Prostate gland (tissue), 2 donors: ENCODE results near the gene DCTD. TPM values are rescaled to one million over a fixed set of nuclear protein-coding genes. Genes with fewer than 3 reads are reported as not detected.

ENCODE experiments used
- DNase-seq: peaks from one replicate; pipeline ENCODE4 v3.0.0-alpha.2; 2019; ENCODE audit warnings: low spot score
- H3K27ac ChIP-seq, 2 donors: fragments of 200-600 bp; sonication (generic); 2 replicates each; pipeline ENCODE4 v1.5.1; 2017 to 2019
- H3K27me3 ChIP-seq: fragments of 200-600 bp; sonication (generic); replicated peaks from 2 replicates; pipeline ENCODE4 v1.5.1; 2019; ENCODE audit not compliant: insufficient read depth
- H3K36me3 ChIP-seq, 2 donors: fragments of 200-600 bp; sonication (generic); 1 replicate in 1 of 2; 2 replicates in 1 of 2; pipeline versions ENCODE4 v1.5.1 to v1.8.1; 2017 to 2019
- H3K4me1 ChIP-seq: fragments of 200-600 bp; sonication (generic); replicated peaks from 2 replicates; pipeline ENCODE4 v1.5.1; 2019
- H3K4me3 ChIP-seq, 2 donors: fragments of 200-600 bp; sonication (generic); 2 replicates each; pipeline ENCODE4 v1.5.1; 2017 to 2019
- H3K9me3 ChIP-seq: fragments of 200-600 bp; sonication (generic); 2 replicates; pipeline ENCODE4 v1.5.1; 2017
- POLR2A ChIP-seq: fragments of 450-650 bp; IDR thresholded peaks from one replicate; pipeline ENCODE4 v1.6.1; 2016; ENCODE audit warnings: antibody characterized with exemption, mild to moderate bottlenecking
- POLR2AphosphoS5 ChIP-seq: sonication (generic); formaldehyde crosslinking; IDR thresholded peaks from one replicate; pipeline ENCODE4 v1.6.1; 2017; ENCODE audit warnings: antibody characterized with exemption
- WGBS: methylation state at CpG from one replicate; pipeline ENCODE4 v1.1.5; 2018; 5-methylcytosine and 5-hydroxymethylcytosine counted together
- intact Hi-C: fragments of 100-400 bp; cut with DNase I; formaldehyde crosslinking; loops from one replicate; pipeline ENCODE4 v1.14.2; 2022
- total RNA-seq, 2 donors: library from RNA; depleted of rRNA; stranded (reverse); fragments of >200 nt; gene quantifications; one replicate each; pipeline ENCODE4 v1.1.0, GENCODE V29; 2016
- TF ChIP-seq, protein P1 (sequence below), 4 experiments: fragments of 200-600 bp in 2 of 4; fragments of 450-650 bp in 2 of 4; sonication (generic) in 2 of 4; IDR thresholded peaks; 1 replicate in 3 of 4; 2 replicates in 1 of 4; pipeline ENCODE4 v1.5.1; 2016 to 2019; ENCODE audit warnings: antibody characterized with exemption in 4 of 4, mild to moderate bottlenecking in 2 of 4, moderate library complexity in 2 of 4

DCTD gene
- total RNA-seq, 2 donors from 2014 or later: 62.3 to 69.5 TPM

- DNase-seq: no peak
- peaks cover 0 to 6% of the 10 kb centered on the region in 2 donors for H3K36me3 ChIP-seq
Observed at GRCh38 chr4:182886205-182886604, 31.0 kb downstream of the DCTD start.

DNA sequence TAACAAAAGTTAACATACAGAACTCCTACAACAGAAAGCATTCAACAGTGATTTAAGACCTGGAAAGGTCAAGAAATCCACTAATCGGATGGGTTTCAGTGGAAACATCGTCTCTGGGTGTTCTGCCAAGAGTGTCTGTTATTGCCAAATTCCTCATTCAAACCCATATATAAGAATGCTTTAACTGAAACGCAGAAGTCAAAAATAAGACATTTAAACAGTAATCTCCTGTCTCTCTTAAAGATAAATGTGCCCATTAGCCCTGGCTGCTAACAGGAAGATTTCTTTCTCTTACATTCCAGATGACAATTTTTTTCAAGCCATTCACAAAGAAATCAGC lies 31.5 kb downstream of the DCTD start:
- Histone ChIP-seq H3K4me3 (no peak overlapping the region), H3K9me3 (no peaks in the 10 kb centered on the region), H3K36me3 (peaks cover 0 to 1% of the 10 kb centered on the region in 2 donors), H3K27me3 (no peaks in the 10 kb centered on the region), H3K4me1 (no peaks in the 10 kb centered on the region), H3K27ac (no peak overlapping the region)
- DNase-seq: no peak
- intact Hi-C loops: no loop called here
- TF ChIP-seq, protein P1, sequence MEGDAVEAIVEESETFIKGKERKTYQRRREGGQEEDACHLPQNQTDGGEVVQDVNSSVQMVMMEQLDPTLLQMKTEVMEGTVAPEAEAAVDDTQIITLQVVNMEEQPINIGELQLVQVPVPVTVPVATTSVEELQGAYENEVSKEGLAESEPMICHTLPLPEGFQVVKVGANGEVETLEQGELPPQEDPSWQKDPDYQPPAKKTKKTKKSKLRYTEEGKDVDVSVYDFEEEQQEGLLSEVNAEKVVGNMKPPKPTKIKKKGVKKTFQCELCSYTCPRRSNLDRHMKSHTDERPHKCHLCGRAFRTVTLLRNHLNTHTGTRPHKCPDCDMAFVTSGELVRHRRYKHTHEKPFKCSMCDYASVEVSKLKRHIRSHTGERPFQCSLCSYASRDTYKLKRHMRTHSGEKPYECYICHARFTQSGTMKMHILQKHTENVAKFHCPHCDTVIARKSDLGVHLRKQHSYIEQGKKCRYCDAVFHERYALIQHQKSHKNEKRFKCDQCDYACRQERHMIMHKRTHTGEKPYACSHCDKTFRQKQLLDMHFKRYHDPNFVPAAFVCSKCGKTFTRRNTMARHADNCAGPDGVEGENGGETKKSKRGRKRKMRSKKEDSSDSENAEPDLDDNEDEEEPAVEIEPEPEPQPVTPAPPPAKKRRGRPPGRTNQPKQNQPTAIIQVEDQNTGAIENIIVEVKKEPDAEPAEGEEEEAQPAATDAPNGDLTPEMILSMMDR (IDR thresholded peaks at IDR 0.05): no peak
- TF ChIP-seq POLR2A (no peak), POLR2AphosphoS5 (no peak)
- WGBS: 8% methylated on average over 3 of the region's 3 CpGs

More at GRCh38 chr4:182886205-182886604, 31.0 kb downstream of the DCTD start:
- WGBS: 70% methylated on average over 6 of the region's 6 CpGs
- Histone ChIP-seq H3K27ac (no peak overlapping the region), H3K9me3 (no peaks in the 10 kb centered on the region), H3K4me3 (no peak overlapping the region), H3K4me1 (no peaks in the 10 kb centered on the region), H3K27me3 (no peaks in the 10 kb centered on the region)
- TF ChIP-seq POLR2AphosphoS5 (no peak), POLR2A (no peak)
- TF ChIP-seq, protein P1 (IDR thresholded peaks at IDR 0.05): no peak
- intact Hi-C loops: no loop called here

GRCh38 chr4:182885022-182885737 lies 32.0 kb downstream of the DCTD start:
- no peak overlapping the region for H3K27ac ChIP-seq
- no peak for DNase-seq
- 87% methylated on average over 3 of the region's 3 CpGs for WGBS

DNA sequence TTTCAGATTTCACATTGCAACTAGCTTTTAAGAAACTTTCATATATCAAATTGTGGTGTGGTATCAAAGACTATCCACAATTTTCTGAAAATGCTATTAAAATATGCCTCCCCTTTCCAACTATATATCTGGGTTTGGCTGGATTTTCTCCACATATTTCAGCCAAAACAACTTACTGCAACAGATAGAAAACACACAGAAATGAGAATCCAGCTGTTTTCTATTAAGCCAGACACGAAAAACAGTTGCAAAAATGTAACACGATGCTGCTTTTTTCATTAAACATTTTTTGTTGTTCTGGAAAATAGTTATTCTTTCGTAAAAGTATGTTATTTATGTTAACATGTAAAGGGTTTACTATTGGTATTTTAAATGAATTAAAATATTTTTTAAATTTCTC lies 33.1 kb downstream of the DCTD start:
- Histone ChIP-seq H3K9me3 (no peaks in the 10 kb centered on the region), H3K27me3 (no peaks in the 10 kb centered on the region), H3K36me3 (no peaks in the 10 kb centered on the region), H3K27ac (no peak overlapping the region), H3K4me3 (no peak overlapping the region), H3K4me1 (no peaks in the 10 kb centered on the region)
- no peak for TF ChIP-seq POLR2A
- TF ChIP-seq, protein P1 (IDR thresholded peaks at IDR 0.05): no peak
- no peak for TF ChIP-seq POLR2AphosphoS5
- no peak for DNase-seq
- intact Hi-C loops: no loop called here
- WGBS: 87% methylated on average over 3 of the region's 3 CpGs

More at GRCh38 chr4:182885022-182885737, 32.0 kb downstream of the DCTD start:
- no peaks in the 10 kb centered on the region for H3K9me3 ChIP-seq
- no peaks in the 10 kb centered on the region for H3K27me3 ChIP-seq
- TF ChIP-seq, protein P1 (IDR thresholded peaks at IDR 0.05): no peak
- TF ChIP-seq POLR2AphosphoS5 (no peak), POLR2A (no peak)
- no peak overlapping the region for H3K4me3 ChIP-seq
- intact Hi-C loops: no loop called here
- H3K36me3 ChIP-seq: no peaks in the 10 kb centered on the region
- H3K4me1 ChIP-seq: no peaks in the 10 kb centered on the region

GRCh38 chr4:182883351-182883750 lies 33.8 kb downstream of the DCTD start:
- 97% methylated on average over 8 of the region's 8 CpGs for WGBS
- Histone ChIP-seq H3K36me3 (no peaks in the 10 kb centered on the region), H3K9me3 (no peaks in the 10 kb centered on the region), H3K27ac (no peak overlapping the region), H3K4me3 (no peak overlapping the region), H3K4me1 (no peaks in the 10 kb centered on the region), H3K27me3 (no peaks in the 10 kb centered on the region)
- TF ChIP-seq POLR2A (no peak), POLR2AphosphoS5 (no peak)
- DNase-seq: no peak
- intact Hi-C loops: no loop called here
